H9 (cell line): ENCODE data around the gene RBM38. TPM values are rescaled to one million over a fixed set of nuclear protein-coding genes. Genes with fewer than 3 reads are reported as not detected.
A peak's percentile ranks its signal among the peaks of the same experiment; 100 is the strongest.

Experiments
- DNase-seq: peaks from one replicate; pipeline ENCODE4 v3.0.0-alpha.2; 2017
- H2AFZ ChIP-seq: one replicate; pipeline ENCODE4 v1.6.1; 2013; ENCODE audit warnings: mild to moderate bottlenecking, low read length, control low read depth, moderate library complexity
- H2AK5ac ChIP-seq: 2 replicates; pipeline ENCODE4 v1.6.1; 2013; ENCODE audit warnings: low read length, control low read depth, mixed read lengths; ENCODE audit not compliant: insufficient read length
- H2BK120ac ChIP-seq: one replicate; pipeline ENCODE4 v1.6.1; 2013; ENCODE audit warnings: low read depth, mild to moderate bottlenecking, low read length, control low read depth, inconsistent platforms; ENCODE audit not compliant: poor library complexity, severe bottlenecking
- H2BK12ac ChIP-seq: 2 replicates; pipeline ENCODE4 v1.6.1; 2013; ENCODE audit warnings: low read length, control low read depth, mixed read lengths, low read depth; ENCODE audit not compliant: insufficient read length
- H2BK15ac ChIP-seq: 2 replicates; pipeline ENCODE4 v1.6.1; 2013; ENCODE audit warnings: low read depth, low read length, control low read depth
- H2BK20ac ChIP-seq: one replicate; pipeline ENCODE4 v1.6.1; 2013; ENCODE audit warnings: low read depth, mild to moderate bottlenecking, low read length, control low read depth, inconsistent platforms; ENCODE audit not compliant: poor library complexity, severe bottlenecking
- H2BK5ac ChIP-seq: 2 replicates; pipeline ENCODE4 v1.6.1; 2013; ENCODE audit warnings: low read length, control low read depth, mixed read lengths; ENCODE audit not compliant: insufficient read length
- H3K14ac ChIP-seq: 2 replicates; pipeline ENCODE4 v1.6.1; 2013; ENCODE audit warnings: low read length, control low read depth; ENCODE audit not compliant: insufficient read depth
- H3K18ac ChIP-seq: 2 replicates; pipeline ENCODE4 v1.6.1; 2013; ENCODE audit warnings: low read depth, mild to moderate bottlenecking, mixed read lengths, low read length, control low read depth; ENCODE audit not compliant: insufficient read length
- H3K23ac ChIP-seq: 2 replicates; pipeline ENCODE4 v1.6.1; 2013; ENCODE audit warnings: low read length, control low read depth, mixed read lengths, low read depth; ENCODE audit not compliant: insufficient read length
- H3K23me2 ChIP-seq: 2 replicates; pipeline ENCODE4 v1.6.1; 2013; ENCODE audit warnings: low read depth, mild to moderate bottlenecking, mixed read lengths, low read length, control low read depth; ENCODE audit not compliant: insufficient read length, poor library complexity, severe bottlenecking
- H3K27ac ChIP-seq: 2 replicates; pipeline ENCODE4 v1.5.1; 2013; ENCODE audit warnings: low read length, control low read depth, mixed read lengths, low read depth; ENCODE audit not compliant: insufficient read length
- H3K27me3 ChIP-seq: 2 replicates; pipeline ENCODE4 v1.6.1; 2013; ENCODE audit warnings: low read length, control low read depth, inconsistent platforms; ENCODE audit not compliant: insufficient read depth
- H3K4ac ChIP-seq: 2 replicates; pipeline ENCODE4 v1.6.1; 2013; ENCODE audit warnings: low read depth, mild to moderate bottlenecking, control low read depth, inconsistent platforms, low read length, moderate library complexity
- H3K4me1 ChIP-seq: 2 replicates; pipeline ENCODE4 v1.6.1; 2013; ENCODE audit warnings: low read length, control low read depth, inconsistent platforms; ENCODE audit not compliant: insufficient read depth
- H3K4me2 ChIP-seq: 2 replicates; pipeline ENCODE4 v1.6.1; 2013; ENCODE audit warnings: low read length, control low read depth, mixed read lengths; ENCODE audit not compliant: insufficient read length, insufficient read depth
- H3K56ac ChIP-seq: 2 replicates; pipeline ENCODE4 v1.6.1; 2013; ENCODE audit warnings: low read depth, mild to moderate bottlenecking, mixed read lengths, low read length, control low read depth; ENCODE audit not compliant: insufficient read length
- H3K79me1 ChIP-seq: 2 replicates; pipeline ENCODE4 v1.6.1; 2013; ENCODE audit warnings: low read depth, mild to moderate bottlenecking, moderate library complexity, low read length, control low read depth, inconsistent platforms; ENCODE audit not compliant: insufficient read depth, poor library complexity, severe bottlenecking
- H3K79me2 ChIP-seq: 2 replicates; pipeline ENCODE4 v1.6.1; 2013; ENCODE audit warnings: low read length, control low read depth, inconsistent platforms; ENCODE audit not compliant: insufficient read depth
- H3K9ac ChIP-seq: 2 replicates; pipeline ENCODE4 v1.6.1; 2013; ENCODE audit warnings: low read length, control low read depth, mixed read lengths; ENCODE audit not compliant: insufficient read length; ENCODE audit errors: extremely low read depth
- H3K9me3 ChIP-seq: one replicate; pipeline ENCODE4 v1.6.1; 2013; ENCODE audit warnings: low read depth, low read length, inconsistent platforms; ENCODE audit not compliant: control insufficient read depth
- H3T11ph ChIP-seq: one replicate; pipeline ENCODE4 v1.6.1; 2013; ENCODE audit warnings: mild to moderate bottlenecking, low read length, control low read depth, inconsistent platforms
- H4K20me1 ChIP-seq: one replicate; pipeline ENCODE4 v1.6.1; 2013; ENCODE audit not compliant: control insufficient read depth, insufficient read length, insufficient read depth
- H4K5ac ChIP-seq: 2 replicates; pipeline ENCODE4 v1.6.1; 2013; ENCODE audit warnings: low read depth, mild to moderate bottlenecking, mixed read lengths, low read length, control low read depth; ENCODE audit not compliant: insufficient read length
- H4K8ac ChIP-seq: replicated peaks from 2 replicates; pipeline ENCODE4 v1.6.1; 2013; ENCODE audit warnings: low read length, control low read depth, mixed read lengths, low read depth; ENCODE audit not compliant: insufficient read length
- H4K91ac ChIP-seq: 2 replicates; pipeline ENCODE4 v1.6.1; 2013; ENCODE audit warnings: low read depth, mild to moderate bottlenecking, moderate library complexity, mixed read lengths, low read length, control low read depth; ENCODE audit not compliant: insufficient read length
- H3K27ac Mint-ChIP-seq, 3 experiments: 2 replicates in 2 of 3; 3 replicates in 1 of 3; pipeline ENCODE4 v1.8.0; 2020 to 2021; ENCODE audit warnings: mixed read lengths in 3 of 3, mild to moderate bottlenecking in 1 of 3, moderate library complexity in 1 of 3
- H3K27me3 Mint-ChIP-seq: 2 replicates; pipeline ENCODE4 v1.8.0; 2021; ENCODE audit warnings: low read depth, mild to moderate bottlenecking, moderate library complexity, mixed read lengths
- H3K36me3 Mint-ChIP-seq, 3 experiments: 2 replicates in 2 of 3; 3 replicates in 1 of 3; pipeline ENCODE4 v1.8.0; 2020 to 2021; ENCODE audit warnings: low read depth in 3 of 3, mixed read lengths in 3 of 3; ENCODE audit not compliant: insufficient read depth in 1 of 3
- H3K4me1 Mint-ChIP-seq, 2 experiments: 2 replicates each; pipeline ENCODE4 v1.8.0; 2020; ENCODE audit warnings: mixed read lengths in 2 of 2
- H3K4me3 Mint-ChIP-seq, 2 experiments: 2 replicates in 1 of 2; 3 replicates in 1 of 2; pipeline ENCODE4 v1.8.0; 2020 to 2021; ENCODE audit warnings: mild to moderate bottlenecking in 2 of 2, mixed read lengths in 2 of 2, moderate library complexity in 1 of 2
- H3K9me3 Mint-ChIP-seq, 2 experiments: 2 replicates in 1 of 2; 3 replicates in 1 of 2; pipeline ENCODE4 v1.8.0; 2020; ENCODE audit warnings: mild to moderate bottlenecking in 2 of 2, mixed read lengths in 2 of 2, moderate library complexity in 1 of 2
- CTCF ChIP-seq: fragments of 200-600 bp; sonication (generic); conservative IDR thresholded peaks from 3 replicates; pipeline ENCODE4 v1.8.0; 2021; ENCODE audit warnings: antibody characterized with exemption, mild to moderate bottlenecking
- WGBS: extraction: QIAGEN DNeasy Blood & Tissue Kit; methylation state at CpG from one replicate; pipeline ENCODE4 v1.1.7; 2013; ENCODE audit warnings: missing lambda C conversion rate, low lambda C conversion rate, mixed read lengths; ENCODE audit not compliant: insufficient read length; ENCODE audit errors: extremely low coverage; 5-methylcytosine and 5-hydroxymethylcytosine counted together
- total RNA-seq: library from RNA; stranded (reverse); gene quantifications from 2 replicates; pipeline ENCODE4 v1.2.1, GENCODE V29; 2021

RBM38 gene
- total RNA-seq, 1 experiment from 2014 or later = 66.8 TPM

GRCh38 chr20:57398231-57398821 lies 7.1 kb downstream of the RBM38 start:
- no peak overlapping the region for H2BK20ac ChIP-seq
- no peak overlapping the region for H3K9ac ChIP-seq
- no peak overlapping the region for H4K5ac ChIP-seq
- H3K79me2 ChIP-seq = no peaks in the 10 kb centered on the region; the same call in 1 of the 2 replicates
- no peak overlapping the region for H2AK5ac ChIP-seq
- no peaks in the 10 kb centered on the region for H3K9me3 Mint-ChIP-seq
- no peak for DNase-seq
- H3K27me3 Mint-ChIP-seq = no peaks in the 10 kb centered on the region
- no peak overlapping the region for H3K4me3 Mint-ChIP-seq
- no peak for TF ChIP-seq CTCF
- no peaks in the 10 kb centered on the region for H3K9me3 ChIP-seq
- H3K4ac ChIP-seq = no peak overlapping the region
- no peak overlapping the region for H3T11ph ChIP-seq
- H3K27ac ChIP-seq = no peak overlapping the region
- no peak overlapping the region for H3K56ac ChIP-seq
- peaks cover 33 to 76% (median 72%) of the 10 kb centered on the region in 3 experiments for H3K36me3 Mint-ChIP-seq
- no peak overlapping the region for H3K23ac ChIP-seq
- no peak overlapping the region for H3K18ac ChIP-seq
- no peak overlapping the region for H4K8ac ChIP-seq
- no peaks in the 10 kb centered on the region for H4K20me1 ChIP-seq
- H2BK12ac ChIP-seq = no peak overlapping the region
- H3K4me1 Mint-ChIP-seq = peaks cover 30 to 38% of the 10 kb centered on the region in 2 experiments
- peak overlapping the region; percentile 38 to 89 (median 72); a peak in 5 of 7 replicates for H3K27ac Mint-ChIP-seq
- no peaks in the 10 kb centered on the region for H3K27me3 ChIP-seq
- WGBS = no CpG with 5 or more reads among the region's 27 CpGs
- no peak overlapping the region for H2BK120ac ChIP-seq
- H2BK15ac ChIP-seq = no peak overlapping the region
- H3K14ac ChIP-seq = no peak overlapping the region
- no peak overlapping the region for H2BK5ac ChIP-seq
- H3K79me1 ChIP-seq = peaks cover 3% of the 10 kb centered on the region
- no peak overlapping the region for H2AFZ ChIP-seq
- no peak overlapping the region for H4K91ac ChIP-seq
- no peak overlapping the region for H3K4me2 ChIP-seq
- no peaks in the 10 kb centered on the region for H3K23me2 ChIP-seq
- H3K4me1 ChIP-seq = no peaks in the 10 kb centered on the region
